Osteoblast (primary cell): Measurements from ENCODE around the gene COPS8. TPM values are rescaled to one million over a fixed set of nuclear protein-coding genes. Genes with fewer than 3 reads are reported as not detected.

Source experiments
- DNase-seq: peaks from one replicate; pipeline ENCODE4 v3.0.0; 2011; ENCODE audit warnings: low spot score, mixed read lengths; ENCODE audit not compliant: insufficient read length; ENCODE audit errors: missing footprints
- H2AFZ ChIP-seq: 2 replicates; pipeline ENCODE4 v1.6.0; 2011; ENCODE audit warnings: mild to moderate bottlenecking, low read length
- H3K27ac ChIP-seq: 2 replicates; pipeline ENCODE4 v1.5.1; 2011; ENCODE audit warnings: mild to moderate bottlenecking, low read depth, low read length, moderate library complexity
- H3K27me3 ChIP-seq: 2 replicates; pipeline ENCODE4 v1.6.0; 2012; ENCODE audit warnings: mild to moderate bottlenecking, control low read depth, inconsistent platforms, low read length, moderate library complexity; ENCODE audit not compliant: insufficient read depth
- H3K36me3 ChIP-seq: 2 replicates; pipeline ENCODE4 v1.5.1; 2011; ENCODE audit warnings: mild to moderate bottlenecking, low read length, control low read depth, moderate library complexity; ENCODE audit not compliant: insufficient read depth
- H3K4me1 ChIP-seq: 2 replicates; pipeline ENCODE4 v1.5.1; 2011; ENCODE audit warnings: mild to moderate bottlenecking, low read length, control low read depth, moderate library complexity; ENCODE audit not compliant: insufficient read depth
- H3K4me2 ChIP-seq: 2 replicates; pipeline ENCODE4 v1.6.0; 2011; ENCODE audit warnings: mild to moderate bottlenecking, low read length; ENCODE audit not compliant: insufficient read depth
- H3K4me3 ChIP-seq: fragments of 200-600 bp; sonication (generic); 3 replicates; pipeline ENCODE4 v1.5.1; 2012; ENCODE audit warnings: mild to moderate bottlenecking, low read length, inconsistent platforms; ENCODE audit not compliant: insufficient read depth
- H3K79me2 ChIP-seq: 2 replicates; pipeline ENCODE4 v1.6.0; 2012; ENCODE audit warnings: mild to moderate bottlenecking, low read length, control low read depth, inconsistent platforms; ENCODE audit not compliant: insufficient read depth
- H3K9me3 ChIP-seq: 2 replicates; pipeline ENCODE4 v1.5.1; 2011; ENCODE audit warnings: low read depth, low read length, control low read depth
- H4K20me1 ChIP-seq: 2 replicates; pipeline ENCODE4 v1.6.0; 2012; ENCODE audit warnings: mild to moderate bottlenecking, low read length, control low read depth; ENCODE audit not compliant: insufficient read depth
- total RNA-seq: library from RNA; depleted of rRNA; stranded (reverse); fragments of >200 nt; gene quantifications from 2 replicates; pipeline ENCODE4 v1.2.3, GENCODE V29; 2012
- TF ChIP-seq, protein P1 (sequence below): IDR thresholded peaks from 2 replicates; pipeline ENCODE4 v1.5.1; 2011; ENCODE audit warnings: mild to moderate bottlenecking, low read depth, low read length, moderate library complexity; ENCODE audit errors: extremely low read depth

COPS8 gene
- total RNA-seq, 1 donor, result 91.2 TPM

DNA sequence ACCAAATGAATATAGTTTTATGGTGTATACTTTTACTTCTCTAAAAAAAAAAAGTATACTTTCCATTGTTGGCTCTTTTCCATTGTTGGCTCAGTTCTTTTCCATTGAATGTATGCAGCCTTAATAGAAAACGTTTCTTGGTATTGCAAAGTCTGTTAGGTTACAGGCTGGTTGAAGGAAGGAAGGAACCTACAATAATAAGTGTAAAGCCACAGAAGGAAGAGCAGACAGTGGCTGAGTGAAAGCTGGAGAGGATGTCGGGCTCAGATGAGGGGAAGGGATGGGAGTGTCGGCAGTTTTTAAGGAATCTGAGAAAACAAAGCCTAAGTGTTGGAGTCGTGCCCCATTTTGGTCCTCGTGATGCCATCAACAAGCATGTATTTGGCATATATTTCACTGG, 6.8 kb downstream of the COPS8 start:
- TF ChIP-seq, protein P1, sequence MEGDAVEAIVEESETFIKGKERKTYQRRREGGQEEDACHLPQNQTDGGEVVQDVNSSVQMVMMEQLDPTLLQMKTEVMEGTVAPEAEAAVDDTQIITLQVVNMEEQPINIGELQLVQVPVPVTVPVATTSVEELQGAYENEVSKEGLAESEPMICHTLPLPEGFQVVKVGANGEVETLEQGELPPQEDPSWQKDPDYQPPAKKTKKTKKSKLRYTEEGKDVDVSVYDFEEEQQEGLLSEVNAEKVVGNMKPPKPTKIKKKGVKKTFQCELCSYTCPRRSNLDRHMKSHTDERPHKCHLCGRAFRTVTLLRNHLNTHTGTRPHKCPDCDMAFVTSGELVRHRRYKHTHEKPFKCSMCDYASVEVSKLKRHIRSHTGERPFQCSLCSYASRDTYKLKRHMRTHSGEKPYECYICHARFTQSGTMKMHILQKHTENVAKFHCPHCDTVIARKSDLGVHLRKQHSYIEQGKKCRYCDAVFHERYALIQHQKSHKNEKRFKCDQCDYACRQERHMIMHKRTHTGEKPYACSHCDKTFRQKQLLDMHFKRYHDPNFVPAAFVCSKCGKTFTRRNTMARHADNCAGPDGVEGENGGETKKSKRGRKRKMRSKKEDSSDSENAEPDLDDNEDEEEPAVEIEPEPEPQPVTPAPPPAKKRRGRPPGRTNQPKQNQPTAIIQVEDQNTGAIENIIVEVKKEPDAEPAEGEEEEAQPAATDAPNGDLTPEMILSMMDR, result no peak
- peaks cover 3% of the 10 kb centered on the region for H4K20me1 ChIP-seq
- H3K27ac ChIP-seq, result peak overlapping the region; percentile 82
- H3K79me2 ChIP-seq, result peaks cover 57% of the 10 kb centered on the region
- H3K36me3 ChIP-seq, result peaks cover 37% of the 10 kb centered on the region
- H3K4me1 ChIP-seq, result peaks cover 37% of the 10 kb centered on the region
- DNase-seq, result no peak
- no peak overlapping the region for H2AFZ ChIP-seq
- peak overlapping the region; percentile 3 for H3K4me3 ChIP-seq
- no peaks in the 10 kb centered on the region for H3K27me3 ChIP-seq
- H3K9me3 ChIP-seq, result no peaks in the 10 kb centered on the region
- H3K4me2 ChIP-seq, result peak overlapping the region; percentile 52

- Histone ChIP-seq H3K9me3 (no peaks in the 10 kb centered on the region), H2AFZ (no peak overlapping the region), H3K27me3 (no peaks in the 10 kb centered on the region), H4K20me1 (peaks cover 3% of the 10 kb centered on the region), H3K4me2 (peak overlapping the region; percentile 52), H3K36me3 (peaks cover 37% of the 10 kb centered on the region), H3K4me1 (peaks cover 43% of the 10 kb centered on the region), H3K4me3 (no peak overlapping the region), H3K27ac (peak overlapping the region; percentile 82), H3K79me2 (peaks cover 52% of the 10 kb centered on the region)
- TF ChIP-seq, protein P1, result peak; percentile 68
- peak; percentile 63 for DNase-seq
These were observed 7.5 kb downstream of the COPS8 start for GRCh38 chr2:237092920-237093781.

DNA sequence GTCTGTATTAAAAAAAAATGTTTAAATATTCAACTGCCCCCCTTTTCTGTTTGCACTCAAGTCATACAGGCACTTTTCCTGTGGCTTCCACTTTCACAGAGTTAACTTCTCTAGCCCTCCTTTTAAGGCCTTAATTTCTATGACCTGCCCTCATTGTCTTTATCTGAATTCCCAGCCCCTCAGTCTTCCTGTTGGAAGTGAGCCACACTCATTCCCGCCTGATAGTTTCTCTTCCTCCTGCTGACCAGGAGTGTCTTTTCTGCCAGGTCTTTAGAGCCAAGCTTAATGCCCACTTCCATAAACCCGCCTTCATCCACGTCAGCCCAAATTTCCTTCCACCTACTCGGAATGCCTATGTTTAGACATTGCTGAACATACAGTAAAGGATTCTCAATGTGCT, 10.5 kb downstream of the COPS8 start:
- no peak overlapping the region for H3K4me2 ChIP-seq
- TF ChIP-seq, protein P1, result no peak
- H3K4me1 ChIP-seq, result peaks cover 46% of the 10 kb centered on the region
- peaks cover 58% of the 10 kb centered on the region for H3K36me3 ChIP-seq
- no peak overlapping the region for H3K4me3 ChIP-seq
- no peak overlapping the region for H2AFZ ChIP-seq
- H4K20me1 ChIP-seq, result peaks cover 3% of the 10 kb centered on the region
- H3K79me2 ChIP-seq, result peaks cover 31% of the 10 kb centered on the region
- H3K27me3 ChIP-seq, result no peaks in the 10 kb centered on the region
- no peaks in the 10 kb centered on the region for H3K9me3 ChIP-seq
- DNase-seq, result no peak
- H3K27ac ChIP-seq, result peak overlapping the region; percentile 88

GRCh38 chr2:237096911-237097310, 11.2 kb downstream of the COPS8 start:
- H2AFZ ChIP-seq, result no peak overlapping the region
- H3K36me3 ChIP-seq, result peaks cover 59% of the 10 kb centered on the region
- H3K27ac ChIP-seq, result peak overlapping the region; percentile 88
- H3K4me1 ChIP-seq, result peaks cover 41% of the 10 kb centered on the region
- H3K79me2 ChIP-seq, result peaks cover 27% of the 10 kb centered on the region
- H3K27me3 ChIP-seq, result no peaks in the 10 kb centered on the region
- H3K4me2 ChIP-seq, result peak overlapping the region; percentile 48
- TF ChIP-seq, protein P1, result no peak
- DNase-seq, result no peak
- H3K9me3 ChIP-seq, result no peaks in the 10 kb centered on the region
- no peak overlapping the region for H3K4me3 ChIP-seq
- H4K20me1 ChIP-seq, result peaks cover under 1% of the 10 kb centered on the region
